ENCODE data around the gene ACLY. TPM values are rescaled to one million over a fixed set of nuclear protein-coding genes. Genes with fewer than 3 reads are reported as not detected.

ACLY gene
- total and polyA plus RNA-seq, 2 experiments from 2014 or later, result 89.2 to 96.3 TPM

DNA sequence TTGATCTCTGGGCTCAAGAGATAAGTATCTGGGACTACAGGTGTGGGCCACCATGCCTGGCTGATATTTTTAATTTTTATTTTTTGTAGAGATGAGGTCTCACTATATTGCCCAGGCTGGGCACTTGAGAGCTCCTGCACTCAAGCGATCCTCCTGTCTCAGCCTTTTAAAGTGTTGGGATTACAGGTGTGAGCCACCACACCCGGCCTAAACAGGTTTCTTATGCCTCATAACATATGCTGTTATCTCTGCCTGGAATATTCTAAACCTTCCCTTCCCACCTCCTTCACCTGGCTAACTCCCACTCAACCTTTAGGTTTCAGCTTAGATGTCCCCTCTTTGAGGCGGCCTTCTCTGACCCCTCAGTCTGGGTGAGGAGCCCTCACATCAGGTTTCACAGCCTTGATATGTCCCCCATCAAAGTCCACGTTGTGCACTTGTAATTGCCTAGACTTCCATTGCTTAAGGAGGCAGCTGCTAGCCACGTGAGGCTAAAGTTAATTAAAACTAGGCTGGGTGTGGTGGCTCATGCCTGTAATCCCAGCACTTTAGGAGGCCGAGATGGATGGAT lies 39.2 kb upstream of the ACLY start:
- no peak for DNase-seq (ENCODE audit: low read depth in 1 of 2, low spot score in 1 of 2)
- Histone ChIP-seq H3K4me1 (ENCODE audit: low read depth) (peaks cover 6% of the 10 kb centered on the region), H3K9me3 (ENCODE audit: low read depth) (no peaks in the 10 kb centered on the region), H3K4me3 (no peak overlapping the region), H3K36me3 (peaks cover 4% of the 10 kb centered on the region), H3K27me3 (no peaks in the 10 kb centered on the region), H3K27ac (no peak overlapping the region)
- TF ChIP-seq, protein P1, sequence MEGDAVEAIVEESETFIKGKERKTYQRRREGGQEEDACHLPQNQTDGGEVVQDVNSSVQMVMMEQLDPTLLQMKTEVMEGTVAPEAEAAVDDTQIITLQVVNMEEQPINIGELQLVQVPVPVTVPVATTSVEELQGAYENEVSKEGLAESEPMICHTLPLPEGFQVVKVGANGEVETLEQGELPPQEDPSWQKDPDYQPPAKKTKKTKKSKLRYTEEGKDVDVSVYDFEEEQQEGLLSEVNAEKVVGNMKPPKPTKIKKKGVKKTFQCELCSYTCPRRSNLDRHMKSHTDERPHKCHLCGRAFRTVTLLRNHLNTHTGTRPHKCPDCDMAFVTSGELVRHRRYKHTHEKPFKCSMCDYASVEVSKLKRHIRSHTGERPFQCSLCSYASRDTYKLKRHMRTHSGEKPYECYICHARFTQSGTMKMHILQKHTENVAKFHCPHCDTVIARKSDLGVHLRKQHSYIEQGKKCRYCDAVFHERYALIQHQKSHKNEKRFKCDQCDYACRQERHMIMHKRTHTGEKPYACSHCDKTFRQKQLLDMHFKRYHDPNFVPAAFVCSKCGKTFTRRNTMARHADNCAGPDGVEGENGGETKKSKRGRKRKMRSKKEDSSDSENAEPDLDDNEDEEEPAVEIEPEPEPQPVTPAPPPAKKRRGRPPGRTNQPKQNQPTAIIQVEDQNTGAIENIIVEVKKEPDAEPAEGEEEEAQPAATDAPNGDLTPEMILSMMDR (IDR thresholded peaks at IDR 0.05; ENCODE audit: low read depth, low read length), result no peak

DNA sequence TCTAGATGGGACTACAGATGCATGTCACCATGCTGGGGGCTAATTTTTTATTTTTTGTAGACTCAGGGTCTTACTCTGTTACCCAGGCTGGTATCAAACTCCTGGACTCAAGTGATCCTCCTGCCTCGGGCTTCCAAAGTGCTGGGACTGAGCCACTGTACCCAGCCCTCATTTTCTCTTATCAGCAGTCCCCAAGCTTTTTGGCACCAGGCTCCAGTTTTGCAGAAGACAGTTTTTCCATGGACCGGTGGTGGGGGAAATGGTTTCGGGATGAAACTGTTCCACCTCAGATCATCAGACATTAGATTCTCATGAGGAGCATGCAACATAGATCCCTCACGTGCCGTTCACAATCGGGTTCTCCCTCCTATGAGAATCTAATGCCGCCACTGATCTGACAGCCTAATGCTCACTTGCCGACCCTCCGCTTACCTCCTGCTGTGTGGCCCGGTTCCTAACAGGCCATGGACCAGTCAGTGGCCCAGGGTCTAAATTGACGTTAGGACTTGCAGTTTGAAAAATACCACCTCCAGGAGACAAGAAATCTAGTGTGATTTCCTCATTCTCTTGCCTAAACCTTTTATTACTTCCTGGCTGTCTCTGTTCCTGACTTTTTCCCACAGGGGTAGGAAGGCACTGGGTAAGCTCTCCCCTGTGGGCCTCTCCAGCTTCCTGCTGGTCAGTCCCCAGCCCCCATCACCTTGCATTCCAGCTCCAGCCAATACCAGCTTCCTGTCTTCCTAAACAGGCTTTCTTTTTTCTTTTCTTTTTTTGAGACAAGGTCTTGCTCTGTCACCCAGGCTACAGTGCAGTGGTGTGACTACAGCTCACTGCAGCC lies 38.5 kb upstream of the ACLY start:
- TF ChIP-seq, protein P1 (IDR thresholded peaks at IDR 0.05; ENCODE audit: low read depth, low read length), result no peak
- no peaks in the 10 kb centered on the region for H3K9me3 ChIP-seq (ENCODE audit: low read depth)
- DNase-seq (ENCODE audit: low read depth in 1 of 2, low spot score in 1 of 2), result peak in 1 of 2 donors; percentile 59
- H3K4me3 ChIP-seq, result no peak overlapping the region
- H3K27ac ChIP-seq, result no peak overlapping the region
- H3K4me1 ChIP-seq (ENCODE audit: low read depth), result peaks cover 6% of the 10 kb centered on the region
- H3K27me3 ChIP-seq, result no peaks in the 10 kb centered on the region
- peaks cover 4% of the 10 kb centered on the region for H3K36me3 ChIP-seq

DNA sequence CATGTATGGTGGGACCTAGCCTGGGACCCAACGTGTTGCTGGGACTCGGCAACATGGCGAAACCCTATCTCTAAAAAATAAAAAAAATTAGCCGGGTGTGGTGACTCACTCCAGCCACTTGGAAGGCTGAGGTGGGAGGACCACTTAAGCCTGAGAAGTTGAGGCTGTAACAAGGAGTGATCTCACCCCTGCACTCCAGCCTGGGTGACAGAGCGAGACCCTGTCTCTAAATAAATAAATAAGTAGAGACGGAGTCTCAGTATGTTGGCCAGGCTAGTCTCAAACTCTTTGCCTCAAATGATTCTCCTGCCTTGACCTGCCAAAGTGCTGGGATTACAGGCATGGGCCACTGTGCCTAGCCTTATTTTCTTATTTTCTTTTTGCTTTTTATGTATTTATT lies 37.8 kb upstream of the ACLY start:
- Histone ChIP-seq H3K27me3 (no peaks in the 10 kb centered on the region), H3K4me1 (ENCODE audit: low read depth) (peaks cover 6% of the 10 kb centered on the region), H3K36me3 (peaks cover 4% of the 10 kb centered on the region), H3K27ac (no peak overlapping the region), H3K9me3 (ENCODE audit: low read depth) (no peaks in the 10 kb centered on the region), H3K4me3 (no peak overlapping the region)
- TF ChIP-seq, protein P1 (IDR thresholded peaks at IDR 0.05; ENCODE audit: low read depth, low read length), result no peak
- DNase-seq (ENCODE audit: low read depth in 1 of 2, low spot score in 1 of 2), result no peak

DNA sequence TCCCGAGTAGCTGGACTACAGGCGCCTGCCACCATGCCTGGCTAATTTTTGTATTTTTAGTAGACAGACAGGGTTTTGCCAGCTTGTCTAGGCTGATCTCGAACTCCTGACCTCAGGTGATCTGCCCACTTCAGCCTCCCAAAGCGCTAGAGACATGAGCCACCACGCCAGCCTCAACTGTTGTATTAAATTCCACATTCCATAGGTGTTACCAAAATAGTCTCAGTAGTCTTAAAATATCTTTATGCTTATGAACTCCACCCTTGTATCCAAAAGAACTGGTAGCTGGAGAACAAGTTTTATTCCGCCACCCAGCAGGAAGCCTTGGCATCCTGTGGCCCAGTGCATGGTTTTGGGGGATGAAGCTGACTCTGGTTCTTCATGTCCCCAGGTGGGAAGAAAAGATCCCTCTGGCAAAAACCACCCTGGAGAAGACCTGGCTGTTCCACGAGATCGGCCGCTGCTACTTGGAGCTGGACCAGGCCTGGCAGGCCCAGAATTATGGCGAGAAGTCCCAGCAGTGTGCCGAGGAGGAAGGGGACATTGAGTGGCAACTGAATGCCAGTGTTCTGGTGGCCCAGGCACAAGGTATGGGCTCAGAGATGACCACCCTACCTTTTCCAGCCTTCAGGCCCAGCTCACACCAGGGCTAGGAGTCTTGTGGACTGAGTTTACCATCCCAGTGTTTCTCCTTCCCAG lies 30.2 kb upstream of the ACLY start:
- TF ChIP-seq, protein P1 (IDR thresholded peaks at IDR 0.05; ENCODE audit: low read depth, low read length), result no peak
- Histone ChIP-seq H3K4me1 (ENCODE audit: low read depth) (no peaks in the 10 kb centered on the region), H3K4me3 (no peak overlapping the region), H3K36me3 (peaks cover under 1% of the 10 kb centered on the region), H3K27me3 (no peaks in the 10 kb centered on the region), H3K9me3 (ENCODE audit: low read depth) (no peaks in the 10 kb centered on the region), H3K27ac (no peak overlapping the region)
- no peak for DNase-seq (ENCODE audit: low read depth in 1 of 2, low spot score in 1 of 2)

DNA sequence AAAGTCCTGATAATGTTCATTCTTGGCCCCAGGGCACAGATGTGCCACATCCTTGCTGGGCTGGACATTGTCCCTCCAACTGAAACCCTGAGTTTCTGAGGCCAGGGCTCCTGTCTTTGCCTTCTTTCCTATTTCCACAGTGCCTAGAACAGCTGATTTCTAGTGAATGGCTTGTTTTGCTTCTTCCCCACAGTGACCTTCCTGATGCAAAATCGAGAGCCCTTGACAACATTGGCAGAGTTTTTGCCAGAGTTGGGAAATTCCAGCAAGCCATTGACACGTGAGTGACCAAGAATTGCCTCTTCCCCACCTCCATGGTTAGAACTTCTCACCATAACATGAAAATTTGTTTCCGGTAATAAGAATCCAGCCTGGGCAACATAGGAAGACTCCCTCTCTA lies 26.2 kb upstream of the ACLY start:
- no peaks in the 10 kb centered on the region for H3K27me3 ChIP-seq
- H3K9me3 ChIP-seq (ENCODE audit: low read depth), result no peaks in the 10 kb centered on the region
- no peaks in the 10 kb centered on the region for H3K4me1 ChIP-seq (ENCODE audit: low read depth)
- H3K4me3 ChIP-seq, result no peak overlapping the region
- TF ChIP-seq, protein P1 (IDR thresholded peaks at IDR 0.05; ENCODE audit: low read depth, low read length), result no peak
- no peak overlapping the region for H3K27ac ChIP-seq
- no peak for DNase-seq (ENCODE audit: low read depth in 1 of 2, low spot score in 1 of 2)
- no peaks in the 10 kb centered on the region for H3K36me3 ChIP-seq
